ENCODE results near the gene MRPL51. TPM values are rescaled to one million over a fixed set of nuclear protein-coding genes. Genes with fewer than 3 reads are reported as not detected.

The MRPL51 gene
- total and polyA plus RNA-seq, 2 experiments from 2014 or later = 93.9 to 463 TPM

- H3K4me3 ChIP-seq = no peak overlapping the region
- H3F3A ChIP-seq (replicated peaks; ENCODE audit: low read depth) = no peaks in the 10 kb centered on the region
- H3K79me2 ChIP-seq (replicated peaks; ENCODE audit: insufficient read depth) = no peaks in the 10 kb centered on the region
- TF ChIP-seq EZH2phosphoT487 (IDR thresholded peaks at IDR 0.05; ENCODE audit: unreplicated experiment) (no peak), EZH2 (IDR thresholded peaks at IDR 0.05; ENCODE audit: low read depth, unreplicated experiment) (no peak), ZNF462 (CRISPR knock-in tag; IDR thresholded peaks at IDR 0.05) (no peak), CTCF (conservative IDR thresholded peaks at IDR 0.05; ENCODE audit: low read depth in 2 of 2) (no peak), STAT1 (IDR thresholded peaks at IDR 0.05; ENCODE audit: unreplicated experiment) (no peak), ETS1 (IDR thresholded peaks at IDR 0.05) (no peak), NANOG (IDR thresholded peaks at IDR 0.05; ENCODE audit: borderline replicate concordance) (no peak), POLR2AphosphoS5 (IDR thresholded peaks at IDR 0.05; ENCODE audit: low read depth) (no peak), REST (IDR thresholded peaks at IDR 0.05; ENCODE audit: unreplicated experiment) (no peak), ZNF114 (CRISPR knock-in tag; IDR thresholded peaks at IDR 0.05) (no peak), CREB1 (CRISPR knock-in tag; IDR thresholded peaks at IDR 0.05; ENCODE audit: low read depth) (no peak), ZNF331 (CRISPR knock-in tag; IDR thresholded peaks at IDR 0.05; ENCODE audit: low read depth) (no peak), JUNB (IDR thresholded peaks at IDR 0.05; ENCODE audit: unreplicated experiment) (no peak)
- no peaks in the 10 kb centered on the region for H3K4me1 ChIP-seq (ENCODE audit: insufficient read depth)
- Mint-ChIP-seq H3K36me3 (ENCODE audit: low read depth) (no peaks in the 10 kb centered on the region), H3K4me1 (peaks cover 21% of the 10 kb centered on the region), H3K9me3 (no peaks in the 10 kb centered on the region), H3K27me3 (ENCODE audit: insufficient read depth, low read depth, poor library complexity) (peaks cover 16% of the 10 kb centered on the region), H3K4me3 (no peak overlapping the region), H3K27ac (0 out of 2 replicates have a peak overlapping the region, but pooled peaks have one; percentile 72)
- no peaks in the 10 kb centered on the region for H3K9me2 ChIP-seq (ENCODE audit: insufficient read depth)
- H3K27me3 ChIP-seq (ENCODE audit: insufficient read depth) = no peaks in the 10 kb centered on the region
- H3K4me2 ChIP-seq = no peak overlapping the region
- no peaks in the 10 kb centered on the region for H3K36me3 ChIP-seq (ENCODE audit: insufficient read depth)
- DNase-seq (ENCODE audit: low spot score) (no peak), ATAC-seq (no peak)
- no peak overlapping the region for H3K27ac ChIP-seq (ENCODE audit: low read depth)
- no peak overlapping the region for H2AFZ ChIP-seq
- H4K20me1 ChIP-seq (replicated peaks; ENCODE audit: insufficient read depth) = no peaks in the 10 kb centered on the region
These were observed 50.2 kb downstream of the MRPL51 start for GRCh38 chr12:6442836-6443235.
